RPMI7951 (cell line): Measurements from ENCODE around the gene LCN12. TPM values are rescaled to one million over a fixed set of nuclear protein-coding genes. Genes with fewer than 3 reads are reported as not detected.

ENCODE experiments used
- DNase-seq: peaks from one replicate; pipeline ENCODE4 v3.0.0-alpha.2; 2012; ENCODE audit warnings: low read depth
- total RNA-seq: library from RNA; depleted of rRNA; stranded (reverse); fragments of >200 nt; shearing (Covaris generic); gene quantifications from 2 replicates; pipeline ENCODE4 v1.2.3, GENCODE V29; 2014

The LCN12 gene
- total RNA-seq, 1 experiment from 2014 or later, result not detected

DNA sequence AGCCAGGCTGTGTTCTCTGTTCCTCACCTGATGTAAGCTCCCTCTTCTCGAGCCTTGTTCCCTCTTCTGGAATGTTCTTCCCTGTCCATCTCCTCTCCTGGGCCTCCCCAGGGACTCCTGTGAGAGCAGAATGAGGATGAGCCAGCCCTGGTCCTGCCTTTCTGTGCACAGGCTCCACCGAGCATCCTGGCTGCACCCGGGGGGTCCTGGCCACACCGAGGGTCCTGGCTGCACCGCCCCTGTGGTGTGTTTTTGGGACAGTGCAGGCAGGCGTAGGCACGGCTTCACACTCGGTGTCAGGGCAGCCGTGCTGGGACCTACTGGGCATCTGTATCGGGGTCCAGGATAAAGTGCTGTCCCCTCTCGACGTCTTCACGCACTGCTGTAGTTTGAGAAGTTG, 25.3 kb upstream of the LCN12 start:
- DNase-seq, result no peak

DNA sequence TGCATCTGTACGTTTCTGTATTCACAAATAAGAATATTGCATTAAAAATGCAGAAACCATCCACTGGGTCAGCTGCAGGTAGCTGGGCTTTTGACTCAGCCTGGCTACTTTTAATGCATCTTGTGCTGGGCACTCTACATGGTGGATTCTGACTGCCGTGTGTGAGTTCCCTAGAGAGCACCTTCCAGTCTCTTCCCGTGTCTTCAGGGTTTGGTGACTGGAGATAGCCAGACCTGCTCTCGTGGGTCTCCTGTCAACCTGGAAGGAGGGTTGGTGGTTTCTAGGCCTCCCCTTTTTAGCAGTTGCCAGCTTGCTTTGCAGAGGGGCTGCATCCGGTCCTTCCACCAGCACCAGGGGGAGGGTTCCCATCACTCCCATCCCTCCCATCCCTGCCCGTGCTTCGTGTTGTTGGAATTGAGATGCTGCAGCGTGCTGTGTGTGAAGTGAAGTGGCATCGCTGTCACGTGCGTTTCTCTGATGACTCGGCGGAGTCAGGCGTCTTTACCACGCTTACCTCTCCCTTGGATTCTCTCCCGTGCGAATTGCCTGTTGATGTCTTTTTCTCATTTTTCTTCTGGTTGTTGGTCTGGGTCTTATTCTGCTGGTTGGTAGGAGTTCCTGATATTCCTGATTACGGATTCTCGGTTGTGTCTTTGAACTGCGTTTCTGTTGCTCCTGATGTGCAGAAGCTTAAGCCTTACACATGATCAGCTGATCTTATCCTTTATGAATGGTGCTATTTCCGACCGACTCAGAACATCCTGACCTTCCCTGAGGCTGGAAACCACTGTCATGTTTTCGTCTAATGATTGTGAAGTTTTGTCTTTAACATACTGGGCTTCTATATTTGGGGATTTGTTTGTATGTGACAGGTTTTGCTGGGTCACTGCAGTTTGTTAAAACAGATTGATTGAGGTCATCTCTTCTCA, 24.5 kb upstream of the LCN12 start:
- DNase-seq, result peak; percentile 68

DNA sequence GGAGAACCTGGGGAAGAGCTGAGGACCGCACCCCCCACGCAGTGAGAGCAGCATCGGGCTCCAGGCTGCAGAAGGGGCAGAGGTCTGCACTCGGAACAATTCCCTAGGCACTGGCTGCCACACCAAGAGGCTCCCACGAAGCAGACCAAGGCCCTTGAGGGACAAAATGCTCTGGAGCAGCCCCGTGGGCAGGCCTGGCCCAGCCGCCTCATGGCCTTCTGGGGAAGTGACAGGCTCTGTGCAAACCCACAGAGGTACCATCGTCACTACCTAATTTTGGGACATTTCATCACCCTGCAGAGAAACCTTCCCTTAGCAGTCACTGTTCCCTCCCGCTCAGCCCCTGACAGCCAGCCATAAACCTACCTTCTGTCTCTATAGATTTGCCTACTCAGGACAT, 23.5 kb upstream of the LCN12 start:
- DNase-seq, result no peak

DNA sequence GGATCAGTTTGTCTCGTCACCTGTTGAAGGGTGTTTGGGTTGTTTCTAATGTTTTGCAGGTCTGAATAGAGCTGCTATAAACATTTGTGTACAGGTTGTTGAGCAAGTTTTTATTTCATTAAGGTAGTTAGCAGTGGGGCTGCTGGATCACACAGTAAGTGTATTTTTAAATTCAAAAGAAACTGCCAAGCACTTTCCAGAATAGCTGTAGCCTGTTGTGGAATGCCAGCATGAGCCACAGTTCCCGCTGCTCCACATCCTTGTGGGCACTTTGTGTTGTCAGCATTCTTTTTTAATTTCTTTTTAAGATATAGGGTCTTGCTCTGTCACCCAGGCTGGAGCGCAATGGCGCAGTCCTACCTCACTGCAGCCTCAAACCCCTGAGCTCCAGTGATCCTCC, 22.1 kb upstream of the LCN12 start:
- DNase-seq, result no peak

DNA sequence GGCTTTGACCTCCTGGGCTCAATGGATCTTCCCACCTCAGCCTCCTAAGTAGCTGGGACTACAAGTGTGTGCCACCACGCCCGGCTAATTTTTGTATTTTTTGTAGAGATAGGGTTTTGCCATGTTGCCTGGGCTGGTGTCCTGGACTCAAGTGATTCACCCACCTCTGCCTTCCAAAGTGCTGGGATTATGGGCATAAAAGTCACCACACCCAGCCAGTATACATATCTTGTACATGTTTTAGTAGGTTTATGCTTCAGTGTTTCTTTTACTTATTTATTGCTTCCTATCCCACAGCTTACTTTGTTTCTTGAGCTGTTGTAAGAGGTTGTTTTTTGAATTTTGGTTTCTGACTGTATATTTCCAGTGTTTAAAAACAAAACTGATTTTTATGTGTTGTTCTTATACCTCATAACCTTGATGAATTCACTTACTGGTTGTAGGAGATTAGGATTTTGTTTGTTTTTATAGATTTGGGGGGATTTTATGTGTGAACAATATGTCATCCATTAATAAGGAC, 20.4 kb upstream of the LCN12 start:
- no peak for DNase-seq

- no peak for DNase-seq
Observed at GRCh38 chr9:136934277-136934676, 17.8 kb upstream of the LCN12 start.

- DNase-seq, result no peak
Observed at GRCh38 chr9:136935651-136936050, 16.4 kb upstream of the LCN12 start.

DNA sequence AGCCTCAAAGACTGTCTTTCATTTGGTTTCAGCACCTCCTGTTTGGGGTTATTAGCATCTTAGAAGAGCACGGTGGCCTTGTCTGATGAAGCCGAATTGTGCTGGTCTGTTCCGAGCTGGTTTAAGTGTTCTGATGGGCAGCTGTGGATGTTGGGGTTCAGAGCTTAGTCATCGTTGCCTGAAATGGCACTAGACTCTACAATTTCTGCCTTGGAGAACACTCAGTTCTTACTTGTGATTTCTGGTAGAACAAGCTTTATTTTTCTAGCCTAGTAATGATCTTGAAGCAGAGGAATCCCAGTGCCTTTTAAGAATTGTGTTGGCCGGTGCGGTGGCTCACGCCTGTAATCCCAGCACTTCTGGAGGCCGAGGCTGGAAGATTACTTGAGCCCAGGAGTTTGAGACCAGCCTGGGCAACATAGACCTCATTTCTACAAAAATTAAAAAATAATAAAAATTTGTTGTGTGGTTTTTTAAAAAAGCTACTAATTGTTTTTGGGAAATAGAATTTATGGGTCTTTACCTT, 15.4 kb upstream of the LCN12 start:
- no peak for DNase-seq

DNA sequence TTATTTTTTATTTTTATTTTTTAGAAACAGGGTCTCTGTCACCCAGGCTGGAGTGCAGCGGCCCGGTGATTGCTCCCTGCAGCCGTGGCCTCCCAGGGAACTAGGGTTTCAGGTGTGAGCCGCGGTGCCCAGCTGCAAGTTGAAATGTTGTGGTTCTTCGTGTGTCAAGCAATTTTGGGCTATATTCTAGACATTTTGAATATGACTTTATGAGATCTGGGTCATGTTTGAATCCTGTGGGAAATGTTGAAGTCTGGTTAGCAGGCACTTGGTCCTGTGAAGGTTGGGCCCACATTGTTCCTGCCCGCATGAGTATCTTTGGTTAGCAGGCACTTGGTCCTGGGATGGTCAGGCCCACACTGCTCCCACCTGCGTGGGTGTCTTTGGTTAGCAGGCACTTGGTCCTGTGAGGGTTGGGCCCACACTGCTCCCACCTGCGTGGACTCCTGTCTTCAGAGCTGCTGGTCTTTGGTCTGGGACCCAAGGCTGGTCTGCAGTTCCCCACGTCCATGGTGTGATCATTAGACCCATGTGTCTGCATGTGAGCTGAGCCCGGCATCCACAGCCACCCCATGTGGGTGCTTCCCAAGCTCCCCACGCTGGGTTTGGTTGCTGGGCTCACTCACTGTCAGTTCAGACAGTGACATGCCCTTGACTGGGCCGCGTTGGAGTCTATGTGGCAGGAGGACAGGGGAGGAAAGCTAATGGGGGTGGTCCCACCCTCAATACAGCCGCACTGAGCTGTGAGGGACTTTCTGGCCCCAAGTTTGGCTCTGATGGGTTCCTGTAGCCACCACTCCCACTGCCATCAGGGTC, 14.7 kb upstream of the LCN12 start:
- no peak for DNase-seq

DNA sequence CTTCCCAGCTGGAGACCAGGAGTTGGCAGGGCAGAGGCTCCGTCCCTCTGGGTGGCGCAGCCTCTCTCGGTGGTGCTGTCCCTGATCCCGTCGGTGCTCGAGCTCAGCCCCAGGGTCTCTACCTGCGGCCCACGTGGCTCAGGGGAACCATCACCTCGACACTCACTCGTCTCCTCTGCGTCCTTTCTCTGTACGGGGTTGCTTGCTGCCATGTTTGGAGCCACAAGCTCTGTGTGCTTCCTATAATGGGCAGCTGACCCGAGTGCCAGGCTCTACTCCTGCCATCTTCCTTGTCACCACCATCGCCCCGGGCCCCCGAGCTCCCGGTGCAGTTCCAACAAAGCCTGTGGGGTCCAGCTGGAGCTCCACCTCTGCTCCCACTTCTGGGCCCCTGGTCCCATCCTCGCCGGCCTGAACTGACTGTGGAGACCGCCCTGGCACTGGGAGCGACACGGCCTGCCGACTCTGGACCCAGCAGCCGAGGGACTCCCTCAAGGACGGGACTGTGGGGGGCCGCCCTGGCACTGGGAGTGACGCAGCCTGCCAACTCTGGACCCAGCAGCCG, 12.6 kb upstream of the LCN12 start:
- DNase-seq, result no peak

DNA sequence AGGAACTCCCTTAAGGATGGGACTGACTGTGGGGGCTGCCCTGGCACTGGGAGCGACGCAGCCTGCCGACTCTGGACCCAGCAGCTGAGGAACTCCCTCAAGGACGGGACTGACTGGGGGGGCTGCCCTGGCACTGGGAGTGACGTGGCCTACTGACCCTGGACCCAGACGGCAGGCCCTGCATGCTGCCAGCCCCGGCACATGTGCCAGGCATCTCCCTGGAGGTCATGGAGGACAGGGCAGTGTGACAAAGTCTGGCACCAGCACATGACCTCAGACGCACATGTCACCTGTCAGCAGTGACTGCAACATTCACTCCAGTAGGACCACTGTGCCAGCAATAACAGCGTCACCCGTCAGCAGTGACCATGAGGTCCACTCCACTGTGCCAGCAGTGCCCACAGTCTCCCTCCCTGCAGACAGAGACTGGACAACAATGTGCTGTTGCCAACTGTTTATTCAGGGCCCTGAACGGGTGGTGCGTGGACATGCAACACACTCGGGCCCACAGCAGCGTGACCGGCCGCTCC, 12.0 kb upstream of the LCN12 start:
- no peak for DNase-seq

GRCh38 chr9:136940526-136941230, 11.4 kb upstream of the LCN12 start:
- no peak for DNase-seq

GRCh38 chr9:136941231-136942111, 10.6 kb upstream of the LCN12 start:
- DNase-seq, result no peak

DNA sequence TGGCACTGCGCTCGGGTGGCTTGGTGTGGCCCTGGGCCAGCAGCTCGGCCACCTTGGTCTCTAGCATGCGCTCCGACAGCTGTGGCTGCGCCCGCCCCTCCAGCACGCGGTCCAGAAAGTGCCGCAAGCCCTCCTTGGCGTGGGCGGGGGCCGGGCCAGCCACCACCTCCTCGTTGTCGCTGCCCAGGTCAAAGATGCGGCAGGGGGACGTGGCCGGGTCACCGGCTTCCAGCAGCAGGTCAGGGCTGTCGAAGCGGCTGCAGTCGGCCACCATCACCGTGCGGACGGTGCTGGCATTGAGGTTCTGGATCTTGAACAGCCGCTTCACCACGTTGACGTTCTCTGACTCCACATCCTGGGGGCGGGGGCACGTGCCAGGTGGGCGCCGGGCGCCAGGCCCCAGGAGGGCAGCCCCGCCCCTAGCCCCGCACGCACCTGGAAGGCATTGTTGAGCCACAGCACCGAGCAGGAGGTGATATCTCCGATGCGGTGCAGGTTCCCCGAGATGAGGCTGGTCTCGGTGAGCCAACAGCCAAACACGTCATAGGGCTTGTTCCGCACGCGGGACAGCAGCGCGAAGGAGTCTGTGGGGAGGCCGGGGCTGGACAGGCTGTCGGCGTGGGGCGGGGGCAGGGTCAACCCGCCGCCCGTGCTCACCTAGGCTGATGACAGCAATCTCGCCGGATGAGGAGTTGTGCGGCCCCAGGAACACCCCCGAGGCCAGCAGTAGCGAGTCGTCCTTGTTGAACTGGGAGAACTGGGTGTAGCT, 9.8 kb upstream of the LCN12 start:
- DNase-seq, result no peak

DNA sequence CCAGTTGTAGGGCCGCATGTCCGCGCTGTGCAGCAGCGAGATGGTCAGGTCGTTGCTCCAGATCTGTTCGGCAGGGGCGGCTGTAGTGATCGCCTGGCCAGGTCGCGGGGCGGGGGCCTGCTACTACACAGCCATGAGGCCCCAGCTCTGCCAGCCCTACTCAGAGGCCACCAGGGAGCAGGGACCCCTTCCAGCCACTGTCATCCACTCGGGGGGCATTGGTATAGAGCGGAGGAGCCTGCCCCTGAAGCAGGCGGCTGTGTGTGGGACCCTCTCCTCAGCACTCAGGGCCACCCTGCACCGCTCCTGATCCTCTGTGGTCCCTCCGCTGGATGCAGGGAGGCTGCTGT, 9.2 kb upstream of the LCN12 start:
- no peak for DNase-seq

DNA sequence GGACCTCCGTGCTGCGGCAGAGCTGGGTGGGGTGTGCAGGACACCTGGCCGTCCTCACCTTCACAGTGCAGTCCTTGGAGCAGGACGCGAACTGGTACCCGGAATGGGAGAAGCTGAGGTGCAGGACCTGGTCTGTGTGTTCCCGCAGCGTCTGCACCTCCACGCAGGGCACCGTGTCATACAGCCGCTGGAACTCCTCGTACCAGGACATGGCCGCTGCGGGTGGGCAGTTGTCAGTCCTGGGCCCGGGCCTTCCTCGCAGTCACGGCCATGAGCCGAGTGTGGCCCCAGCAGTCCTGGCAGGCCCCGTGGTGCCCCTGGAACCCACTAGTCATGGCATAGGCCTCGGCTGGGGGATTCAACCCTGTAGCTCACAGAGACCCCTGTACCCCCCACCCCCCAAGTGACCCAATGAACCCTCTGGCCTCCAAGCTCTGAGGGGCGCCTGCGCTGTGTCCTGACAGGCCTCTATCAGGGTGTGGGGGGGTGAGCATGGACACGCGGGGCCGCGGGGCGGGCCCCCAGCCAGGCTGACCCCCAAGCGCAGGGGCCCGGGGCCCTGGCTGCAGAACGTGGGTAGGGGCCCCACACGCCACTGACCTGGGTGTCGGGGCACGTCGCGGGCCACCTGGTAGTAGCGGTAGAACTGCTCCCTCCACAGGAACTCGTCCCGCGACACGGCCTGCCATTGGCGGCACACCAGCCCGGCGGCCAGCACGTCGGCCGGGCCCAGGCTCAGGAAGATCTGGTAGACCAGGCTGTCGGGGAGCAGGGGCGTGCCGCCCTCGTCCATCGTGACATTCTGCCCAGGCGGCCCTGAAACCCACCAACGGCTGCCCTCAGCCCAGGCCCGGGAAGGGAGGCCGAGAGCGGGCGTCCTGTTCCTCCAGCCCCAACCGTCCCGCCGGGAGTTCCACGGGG, 8.5 kb upstream of the LCN12 start:
- DNase-seq, result no peak

- peak; percentile 66 for DNase-seq
Observed at GRCh38 chr9:136944212-136944518, 7.9 kb upstream of the LCN12 start.

DNA sequence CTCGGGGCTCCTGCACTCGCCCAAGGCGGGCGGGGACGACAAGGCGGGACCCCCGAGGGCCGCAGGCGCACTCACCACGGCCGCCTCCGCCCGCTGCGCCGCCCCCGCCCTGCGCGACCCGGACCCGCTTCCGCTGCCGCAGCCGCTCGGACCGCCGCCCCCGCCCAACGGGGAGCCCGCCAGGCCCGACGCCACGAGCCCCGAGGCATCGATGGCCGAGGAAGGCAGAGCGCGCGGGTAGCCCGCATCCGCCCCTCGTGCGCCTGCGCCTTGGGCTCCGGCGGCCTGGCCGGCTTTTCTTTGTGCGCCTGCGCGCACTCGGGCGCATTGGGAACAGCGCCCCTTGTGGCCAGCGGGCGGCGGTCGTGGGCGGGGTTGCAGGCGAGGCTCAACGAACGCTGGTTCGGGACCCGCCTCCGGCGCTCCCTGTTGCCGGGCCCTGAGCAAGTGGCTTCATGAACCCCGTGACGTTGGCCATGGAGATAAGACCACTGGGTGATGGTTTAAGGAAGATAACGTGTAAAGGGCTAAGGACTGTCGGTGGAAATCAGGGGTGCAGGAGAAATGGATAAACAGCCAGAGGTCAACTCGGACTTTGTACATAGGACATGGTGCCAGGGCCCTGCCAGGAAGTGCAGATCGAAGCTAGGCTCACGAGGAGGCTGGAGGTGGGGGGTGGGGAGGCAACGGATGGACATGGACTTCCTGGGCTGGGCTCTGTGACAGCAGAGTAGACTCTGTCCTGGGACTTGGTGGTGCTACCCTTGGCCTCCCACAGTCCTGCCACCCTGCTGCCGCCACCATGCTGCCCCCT, 7.3 kb upstream of the LCN12 start, which contains the start of the genes C8G and FBXW5:
C8G (plus strand) TSS at position 725 of the 814 bp plus-strand sequence; CDS start at position 803, 78 bp downstream.
FBXW5 (minus strand) TSS at position 220 of the 814 bp plus-strand sequence. CDS start 655 bp downstream, outside the sequence.
- DNase-seq, result peak; percentile 88
